Myocyte (in vitro differentiated cells): ENCODE data around the gene UPK2. TPM values are rescaled to one million over a fixed set of nuclear protein-coding genes. Genes with fewer than 3 reads are reported as not detected.

ENCODE experiments used
- DNase-seq: peaks from one replicate; pipeline ENCODE4 v3.0.0-alpha.2; 2012; ENCODE audit warnings: low read depth
- polyA plus RNA-seq: library from polyadenylated mRNA; unstranded; fragments of >200 nt; gene quantifications from one replicate; pipeline ENCODE4 v1.2.1, GENCODE V29; 2012; ENCODE audit warnings: missing spikeins
- total RNA-seq: library from RNA; depleted of rRNA; stranded (reverse); fragments of >200 nt; gene quantifications from 2 replicates; pipeline ENCODE4 v1.2.3, GENCODE V29; 2014

The UPK2 gene
- total RNA-seq = not detected in 2 replicates
- polyA plus RNA-seq = 0.82 TPM

- peak; percentile 80 for DNase-seq
These were observed at the start of gene UPK2 for GRCh38 chr11:118956094-118956846. Gene UPK2 (plus strand): TSS chr11:118956298. CDS start chr11:118956351, 53 bp downstream.

- DNase-seq = peak; percentile 87
These were observed 48.8 kb upstream of the UPK2 start for GRCh38 chr11:118907051-118908042.

GRCh38 chr11:118908264-118908663 lies 47.8 kb upstream of the UPK2 start:
- DNase-seq = no peak

GRCh38 chr11:118908901-118909618 lies 47.0 kb upstream of the UPK2 start:
- DNase-seq = peak; percentile 97

- DNase-seq = no peak
These were observed 46.3 kb upstream of the UPK2 start for GRCh38 chr11:118909619-118910308.

GRCh38 chr11:118910309-118911112 lies 45.6 kb upstream of the UPK2 start:
- peak; percentile 92 for DNase-seq

- DNase-seq = peak; percentile 64
These were observed 44.8 kb upstream of the UPK2 start for GRCh38 chr11:118911113-118911879.

GRCh38 chr11:118911880-118912741 lies 44.0 kb upstream of the UPK2 start:
- DNase-seq = peak; percentile 90

GRCh38 chr11:118912742-118913410 lies 43.2 kb upstream of the UPK2 start:
- no peak for DNase-seq

- DNase-seq = peak; percentile 64
These were observed 42.5 kb upstream of the UPK2 start for GRCh38 chr11:118913411-118914125.

GRCh38 chr11:118914178-118914918 lies 41.8 kb upstream of the UPK2 start:
- DNase-seq = peak; percentile 40

- no peak for DNase-seq
These were observed 41.1 kb upstream of the UPK2 start for GRCh38 chr11:118914987-118915386.

- DNase-seq = no peak
These were observed 40.7 kb upstream of the UPK2 start for GRCh38 chr11:118915396-118915795.

- DNase-seq = peak; percentile 88
These were observed 39.9 kb upstream of the UPK2 start for GRCh38 chr11:118915941-118916841.

- DNase-seq = no peak
These were observed 39.2 kb upstream of the UPK2 start for GRCh38 chr11:118916842-118917388.
